NCI-H226 (cell line): Measurements from ENCODE around the gene METTL26.
A peak's percentile ranks its signal among the peaks of the same experiment; 100 is the strongest.

ENCODE experiments used
- DNase-seq: peaks from one replicate; pipeline ENCODE4 v3.0.0-alpha.2; 2015

METTL26 gene

DNA sequence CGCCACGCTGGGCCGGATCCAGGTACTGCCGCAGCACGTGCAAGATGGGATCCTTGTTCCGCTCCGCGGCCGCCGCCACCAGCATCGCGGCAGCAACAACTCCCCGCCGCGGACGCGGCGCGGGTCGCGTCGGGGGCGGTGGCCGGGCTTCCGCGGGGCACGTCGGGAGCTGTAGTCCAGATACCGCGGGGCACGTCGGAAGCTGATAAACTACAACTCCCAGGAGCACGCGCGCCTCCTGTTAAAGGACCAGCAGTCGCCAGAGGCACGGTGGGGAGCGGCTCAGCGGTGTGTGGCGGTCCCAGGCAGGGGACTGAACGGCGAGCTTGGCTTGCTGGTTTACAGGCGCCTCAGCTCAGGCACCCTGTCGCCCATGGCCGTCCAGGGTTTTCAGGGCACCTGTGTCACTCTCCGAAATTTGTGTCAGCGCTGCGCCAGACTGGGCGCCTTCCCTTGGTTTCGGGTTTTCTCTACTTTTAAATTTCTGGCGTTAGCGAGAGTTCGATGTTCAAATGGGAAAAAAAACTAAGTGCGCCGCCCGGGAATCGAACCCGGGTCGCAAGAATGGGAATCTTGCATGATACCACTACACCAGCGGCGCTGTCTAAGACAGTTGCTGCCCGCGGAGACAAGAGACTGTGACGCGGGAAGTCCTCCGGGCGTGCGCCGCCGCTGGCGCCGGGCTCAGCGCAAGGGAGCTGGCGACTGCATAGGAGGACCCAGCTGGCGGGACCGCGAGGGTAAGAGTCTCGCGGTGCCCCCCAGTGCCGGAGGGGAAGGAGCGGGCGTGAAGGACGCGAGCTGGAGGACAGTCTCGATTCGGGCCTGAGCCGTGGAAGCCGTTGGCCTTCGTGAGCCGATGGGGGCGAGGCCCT, at the start of gene METTL26:
TSS of gene METTL26 (minus strand) at position 100 of the 875 bp plus-strand sequence. CDS start at position 85, 15 bp downstream.
- DNase-seq, result peak; percentile 82

DNA sequence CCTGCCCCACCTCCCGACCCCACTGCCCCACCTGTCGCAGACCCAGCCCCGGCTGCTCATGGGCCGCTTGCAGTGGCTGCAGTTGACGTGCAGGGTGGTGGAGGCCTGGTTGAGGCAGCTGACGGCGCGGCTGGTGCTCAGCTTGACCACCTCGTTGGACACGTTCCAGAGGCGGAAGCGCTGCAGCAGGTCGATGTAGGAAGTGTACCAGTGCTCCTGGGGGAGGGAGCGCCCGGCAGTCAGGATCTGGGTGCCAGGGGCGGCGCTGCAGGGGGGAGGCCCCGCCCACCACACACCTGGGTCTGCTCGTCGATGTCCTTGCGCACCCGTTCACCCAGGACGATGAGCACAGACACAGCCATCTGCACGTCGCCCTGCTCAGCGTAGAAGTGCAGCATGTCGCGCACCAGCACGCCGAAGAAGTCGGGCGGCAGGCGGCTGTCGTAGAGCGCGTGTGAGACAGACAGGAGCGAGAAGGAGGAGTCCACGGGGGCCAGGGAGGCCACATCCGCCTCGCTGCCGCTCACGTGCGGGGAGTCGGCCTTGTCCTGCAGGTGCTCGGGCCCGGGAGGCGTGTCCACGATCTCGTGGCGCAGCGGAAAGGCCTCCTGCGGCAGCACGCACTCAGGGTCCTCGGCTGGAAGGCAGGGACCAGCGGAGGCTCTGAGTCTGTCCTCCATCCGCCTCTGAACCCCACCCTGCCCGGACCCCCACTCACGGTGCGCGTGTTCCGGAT, 49.0 kb upstream of the METTL26 start:
- DNase-seq, result no peak

DNA sequence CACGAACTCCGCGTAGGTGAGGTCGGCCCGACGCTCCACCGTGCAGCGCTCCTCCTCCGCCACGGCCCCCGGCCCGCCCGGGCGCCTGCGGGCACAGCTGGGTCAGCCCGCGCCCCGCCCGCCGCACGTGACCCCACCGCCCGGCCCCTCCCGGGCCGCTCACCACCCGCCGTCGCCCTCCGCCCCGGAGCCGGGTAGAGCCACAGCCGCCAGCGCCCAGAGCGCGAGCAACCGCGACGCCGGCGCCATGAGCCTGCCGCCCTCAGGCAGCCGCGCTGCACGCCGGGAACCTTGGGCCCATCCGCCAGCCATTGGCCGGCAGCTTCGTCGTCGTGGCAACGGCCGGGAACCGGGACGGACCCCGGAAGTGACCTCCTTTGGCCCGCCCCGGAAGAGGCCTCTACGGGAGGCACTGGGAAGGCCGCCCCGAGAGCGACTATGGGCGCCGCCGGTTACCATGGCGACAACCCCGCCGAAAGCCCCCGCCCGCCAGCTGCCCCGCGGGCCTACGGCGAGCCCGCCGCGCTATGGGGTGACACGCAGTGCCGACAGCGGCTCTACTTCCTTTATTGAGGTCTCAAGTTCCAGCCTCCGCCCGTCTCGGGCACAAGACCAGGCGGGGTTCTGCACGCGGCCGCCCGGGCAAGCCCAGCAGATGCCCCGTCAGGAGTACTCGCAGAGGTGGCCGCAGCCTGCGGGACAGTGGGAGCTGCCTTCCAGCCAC, 48.1 kb upstream of the METTL26 start, which contains the start of gene JMJD8:
TSS of gene JMJD8 (minus strand) at position 264 of the 724 bp plus-strand sequence. CDS start at position 249, 15 bp downstream.
- peak; percentile 96 for DNase-seq

DNA sequence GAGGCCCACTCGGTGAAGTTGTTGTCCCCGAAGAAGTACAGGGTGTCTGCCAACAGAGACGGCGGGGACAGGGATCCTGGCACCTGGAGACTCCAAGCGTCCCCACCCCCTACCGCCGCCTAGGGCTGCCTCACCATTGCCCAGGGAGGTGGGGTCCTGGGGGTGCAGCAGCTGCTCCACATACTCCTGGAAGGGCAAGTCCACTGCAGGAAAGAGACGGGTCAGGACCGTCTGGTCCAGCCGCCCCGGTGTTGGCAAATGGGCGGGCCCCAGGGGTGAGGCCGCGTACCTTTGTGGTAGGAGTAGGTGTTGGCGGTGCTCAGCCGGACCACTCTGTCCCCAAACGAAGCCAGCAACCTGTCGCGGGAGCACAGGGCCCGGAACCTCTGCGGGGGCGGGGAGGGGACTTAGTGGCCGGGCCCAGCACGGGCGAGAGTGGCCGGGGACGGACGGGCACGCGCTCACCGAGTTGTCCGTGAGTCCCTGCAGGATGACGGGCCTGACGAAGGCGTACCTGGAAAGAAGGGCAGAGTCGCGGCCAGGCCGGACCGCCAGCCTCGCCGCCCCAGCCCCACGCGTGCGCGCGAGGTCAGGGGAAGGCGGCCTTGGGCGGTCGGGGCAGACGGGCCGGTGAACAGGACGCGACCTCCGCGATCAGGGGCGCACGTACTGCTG, 47.4 kb upstream of the METTL26 start:
- no peak for DNase-seq

DNA sequence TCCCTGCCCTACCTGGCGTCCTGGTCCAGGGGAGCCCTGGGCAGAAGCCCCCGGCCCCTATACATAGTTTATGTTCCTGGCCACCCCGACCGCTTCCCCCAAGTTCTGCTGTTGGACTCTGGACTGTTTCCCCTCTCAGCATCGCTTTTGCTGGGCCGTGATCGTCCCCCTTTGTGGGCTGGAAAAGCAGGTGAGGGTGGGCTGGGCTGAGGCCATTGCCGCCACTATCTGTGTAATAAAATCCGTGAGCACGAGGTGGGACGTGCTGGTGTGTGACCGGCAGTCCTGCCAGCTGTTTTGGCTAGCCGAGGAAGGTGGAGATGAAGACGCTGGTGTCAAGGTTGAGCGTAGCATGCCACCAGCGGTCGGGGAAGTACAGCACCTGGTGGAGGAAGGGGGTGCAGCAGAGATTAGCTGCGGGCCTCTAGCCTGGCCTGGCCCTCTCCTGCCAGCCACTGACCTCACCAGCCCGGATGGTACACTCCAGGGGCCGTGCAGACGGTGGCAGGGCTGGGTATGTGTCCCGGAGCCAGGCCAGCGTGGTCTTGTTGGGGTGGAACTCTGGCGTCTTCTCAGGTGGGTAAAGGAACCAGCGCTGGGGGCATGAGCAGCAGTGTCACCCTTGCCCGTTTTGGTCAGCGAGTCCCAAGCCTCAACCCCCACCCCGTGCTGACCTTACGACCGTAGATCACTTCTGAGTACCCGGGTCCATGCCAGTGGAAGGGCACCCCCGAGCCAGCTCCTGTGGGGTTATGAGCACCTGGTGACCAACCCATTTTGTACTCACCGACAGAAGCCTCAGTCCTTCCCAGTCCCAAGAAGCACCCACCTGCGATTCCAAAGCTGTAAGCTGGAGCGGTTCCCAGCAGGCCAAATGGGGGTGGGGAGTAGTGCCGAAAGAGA, 46.6 kb upstream of the METTL26 start:
- no peak for DNase-seq

DNA sequence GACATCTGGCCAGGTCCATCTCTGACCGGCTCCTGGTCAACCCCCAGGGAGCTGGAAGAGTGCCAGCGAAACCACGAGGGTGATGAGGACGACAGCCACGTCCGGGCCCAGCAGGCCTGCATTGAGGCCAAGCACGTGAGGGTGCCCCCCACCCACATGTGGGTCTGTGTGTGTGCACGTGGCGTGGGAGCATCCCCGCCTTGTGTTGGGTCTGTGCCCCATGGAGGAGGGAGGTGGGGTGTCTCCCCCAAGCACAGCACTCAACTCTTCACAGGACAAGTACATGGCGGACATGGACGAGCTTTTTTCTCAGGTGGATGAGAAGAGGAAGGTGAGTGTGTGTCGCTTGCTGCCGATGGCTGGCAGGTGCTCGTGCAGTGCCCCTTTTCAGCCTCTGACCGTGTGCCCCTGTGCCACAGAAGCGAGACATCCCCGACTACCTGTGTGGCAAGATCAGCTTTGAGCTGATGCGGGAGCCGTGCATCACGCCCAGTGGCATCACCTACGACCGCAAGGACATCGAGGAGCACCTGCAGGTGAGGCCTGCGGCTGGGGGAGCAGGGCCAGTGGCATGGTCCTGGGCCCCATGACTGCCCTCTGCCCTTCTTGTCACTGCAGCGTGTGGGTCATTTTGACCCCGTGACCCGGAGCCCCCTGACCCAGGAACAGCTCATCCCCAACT, 45.8 kb upstream of the METTL26 start:
- peak; percentile 40 for DNase-seq

DNA sequence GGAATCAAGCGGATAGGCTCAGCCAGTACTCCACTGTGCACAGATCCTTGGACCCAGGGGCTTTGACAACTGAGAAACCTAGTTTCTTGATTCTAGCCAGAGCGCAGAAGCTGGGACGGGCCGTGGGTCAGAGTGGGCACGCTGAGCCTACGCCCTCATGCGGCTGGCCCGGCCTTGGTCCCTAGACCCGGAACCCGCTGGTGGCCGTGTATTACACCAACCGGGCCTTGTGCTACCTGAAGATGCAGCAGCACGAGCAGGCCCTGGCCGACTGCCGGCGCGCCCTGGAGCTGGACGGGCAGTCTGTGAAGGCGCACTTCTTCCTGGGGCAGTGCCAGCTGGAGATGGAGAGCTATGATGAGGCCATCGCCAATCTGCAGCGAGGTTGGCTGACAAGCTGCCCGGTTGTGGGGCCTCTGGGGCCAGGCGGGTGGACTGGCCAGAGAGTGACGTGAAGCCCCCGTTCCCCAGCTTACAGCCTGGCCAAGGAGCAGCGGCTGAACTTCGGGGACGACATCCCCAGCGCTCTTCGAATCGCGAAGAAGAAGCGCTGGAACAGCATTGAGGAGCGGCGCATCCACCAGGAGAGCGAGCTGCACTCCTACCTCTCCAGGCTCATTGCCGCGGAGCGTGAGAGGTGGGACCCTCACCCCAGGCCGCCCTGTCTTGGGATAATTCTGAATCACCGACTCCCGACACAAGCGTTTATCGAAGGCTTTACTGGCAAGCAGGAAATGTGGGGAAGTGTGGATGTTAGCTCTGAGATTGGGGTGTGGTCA, 45.1 kb upstream of the METTL26 start:
- no peak for DNase-seq

DNA sequence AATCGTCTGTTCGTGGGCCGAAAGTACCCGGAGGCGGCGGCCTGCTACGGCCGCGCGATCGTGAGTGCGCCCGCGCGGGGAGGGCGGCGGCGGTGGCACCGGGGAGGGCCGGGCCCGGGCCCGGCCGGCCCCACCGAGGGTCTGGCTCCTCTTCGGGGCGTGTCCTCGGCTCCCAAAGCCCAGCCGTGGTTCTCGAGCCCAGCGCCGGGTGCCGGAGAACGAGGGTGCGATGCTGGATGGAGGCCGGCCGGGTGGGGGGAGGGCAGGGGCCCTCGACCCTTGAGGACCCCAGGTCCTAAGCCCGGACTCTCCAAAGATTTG, 44.5 kb upstream of the METTL26 start:
- DNase-seq, result no peak

DNA sequence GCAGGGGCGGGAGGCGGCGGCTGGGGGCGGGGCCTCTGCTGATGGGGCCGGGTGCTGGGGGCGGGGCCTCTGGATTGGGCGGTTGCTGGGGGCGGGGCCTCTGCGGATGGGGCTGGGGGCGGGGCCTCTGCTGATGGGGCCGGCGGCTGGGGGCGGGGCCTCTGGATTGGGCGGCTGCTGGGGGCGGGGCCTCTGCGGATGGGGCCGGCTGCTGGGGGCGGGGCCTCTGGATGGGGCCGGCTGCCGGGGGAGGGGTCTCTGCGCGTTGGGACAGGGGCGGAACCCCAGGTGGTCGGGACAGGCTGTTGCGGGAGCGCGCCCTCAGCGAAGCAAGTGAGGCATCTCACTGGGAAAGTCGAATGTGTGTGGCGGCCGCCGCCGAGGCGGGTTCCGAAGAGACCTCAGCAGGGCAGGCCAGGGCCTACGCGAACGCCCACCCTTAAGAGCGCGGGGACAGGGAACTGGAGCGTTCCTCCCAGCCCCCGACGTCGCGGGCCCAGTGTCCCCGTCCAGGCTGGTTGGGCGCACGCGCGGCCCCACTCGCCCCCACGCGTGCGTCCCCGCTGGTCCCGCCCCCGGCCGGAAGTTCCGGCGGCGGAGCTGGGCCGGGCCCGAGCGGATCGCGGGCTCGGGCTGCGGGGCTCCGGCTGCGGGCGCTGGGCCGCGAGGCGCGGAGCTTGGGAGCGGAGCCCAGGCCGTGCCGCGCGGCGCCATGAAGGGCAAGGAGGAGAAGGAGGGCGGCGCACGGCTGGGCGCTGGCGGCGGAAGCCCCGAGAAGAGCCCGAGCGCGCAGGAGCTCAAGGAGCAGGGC, 43.9 kb upstream of the METTL26 start, which contains the start of gene STUB1:
TSS of gene STUB1 (plus strand) at position 597 of the 811 bp plus-strand sequence. CDS start at position 713, 116 bp downstream.
- DNase-seq, result peak; percentile 80

DNA sequence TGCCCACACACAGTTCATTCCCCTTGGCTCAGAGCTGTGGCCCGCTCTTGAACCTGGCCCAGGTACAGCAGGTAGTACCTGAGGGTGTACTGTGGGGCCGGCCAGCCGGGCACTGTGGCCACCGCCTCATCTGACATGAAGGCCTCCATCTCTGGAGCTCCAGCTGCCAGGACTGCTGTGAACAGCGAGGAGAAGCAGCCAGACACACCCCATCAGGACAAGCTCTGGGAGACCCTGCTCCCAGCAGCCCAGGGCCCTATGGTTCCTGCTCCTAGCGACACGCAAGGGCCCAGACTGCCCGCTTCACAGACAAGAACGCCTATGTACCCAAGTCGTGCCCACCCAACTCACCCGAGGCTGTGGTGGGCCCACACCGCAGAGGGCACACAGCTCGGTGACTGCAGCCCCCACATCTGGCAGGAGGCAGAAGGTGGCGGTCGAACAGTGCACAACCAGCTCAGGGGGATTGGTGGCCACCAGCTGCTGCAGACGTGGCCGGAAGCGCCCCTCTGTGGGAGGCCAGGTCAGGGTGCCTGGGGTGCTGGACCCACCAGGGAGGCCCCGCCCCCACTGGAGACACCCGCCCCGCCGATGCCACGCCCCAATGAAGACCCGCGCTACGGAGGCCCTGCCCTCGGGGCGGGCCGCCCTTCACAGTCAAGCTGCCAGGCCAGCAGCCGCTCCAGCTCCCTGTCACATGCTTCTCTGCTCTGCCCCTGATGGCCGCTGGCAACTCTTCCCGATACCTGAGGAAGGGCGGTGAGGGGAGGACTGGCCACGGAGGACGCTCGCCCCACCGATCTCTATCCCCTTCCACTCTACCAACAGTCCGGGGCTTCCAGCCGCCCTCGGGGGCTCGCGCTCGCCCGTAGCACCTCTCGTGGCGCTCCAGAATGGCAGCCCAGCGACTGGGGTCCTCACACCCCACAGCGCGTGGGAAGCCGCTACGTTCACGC, 43.0 kb upstream of the METTL26 start:
- DNase-seq, result peak; percentile 69

DNA sequence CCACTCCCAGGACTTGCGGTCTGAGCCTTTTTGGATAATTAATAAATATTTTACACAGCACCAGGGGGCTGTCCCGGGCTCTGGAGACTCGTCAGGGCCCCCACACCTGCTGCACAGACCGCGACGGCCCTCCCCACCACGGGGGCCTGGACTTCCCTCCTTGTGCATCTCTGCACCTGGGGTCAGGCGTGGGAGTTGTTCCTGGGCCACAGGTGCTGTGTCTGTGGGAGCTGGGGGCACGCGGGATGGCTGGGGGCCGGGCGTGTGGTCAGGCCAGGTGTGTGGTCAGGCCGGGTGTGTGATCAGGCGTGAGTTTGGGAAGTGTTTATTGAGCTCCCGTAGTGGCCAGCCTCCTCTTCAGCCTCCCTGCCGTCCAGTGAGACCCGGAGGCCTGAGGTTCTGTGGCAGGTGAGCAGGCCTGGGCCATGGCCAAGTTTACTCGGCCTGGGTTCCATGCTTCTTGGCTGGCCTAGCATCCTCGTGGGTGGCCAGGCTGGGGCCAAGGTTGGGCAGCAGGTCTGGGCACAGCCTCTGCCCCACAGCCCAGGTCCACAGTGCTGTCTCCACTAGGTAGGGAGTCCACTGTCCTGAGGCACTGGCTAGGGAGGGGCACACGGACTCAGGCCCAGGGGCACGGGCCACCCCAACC, 42.2 kb upstream of the METTL26 start:
- DNase-seq, result no peak

DNA sequence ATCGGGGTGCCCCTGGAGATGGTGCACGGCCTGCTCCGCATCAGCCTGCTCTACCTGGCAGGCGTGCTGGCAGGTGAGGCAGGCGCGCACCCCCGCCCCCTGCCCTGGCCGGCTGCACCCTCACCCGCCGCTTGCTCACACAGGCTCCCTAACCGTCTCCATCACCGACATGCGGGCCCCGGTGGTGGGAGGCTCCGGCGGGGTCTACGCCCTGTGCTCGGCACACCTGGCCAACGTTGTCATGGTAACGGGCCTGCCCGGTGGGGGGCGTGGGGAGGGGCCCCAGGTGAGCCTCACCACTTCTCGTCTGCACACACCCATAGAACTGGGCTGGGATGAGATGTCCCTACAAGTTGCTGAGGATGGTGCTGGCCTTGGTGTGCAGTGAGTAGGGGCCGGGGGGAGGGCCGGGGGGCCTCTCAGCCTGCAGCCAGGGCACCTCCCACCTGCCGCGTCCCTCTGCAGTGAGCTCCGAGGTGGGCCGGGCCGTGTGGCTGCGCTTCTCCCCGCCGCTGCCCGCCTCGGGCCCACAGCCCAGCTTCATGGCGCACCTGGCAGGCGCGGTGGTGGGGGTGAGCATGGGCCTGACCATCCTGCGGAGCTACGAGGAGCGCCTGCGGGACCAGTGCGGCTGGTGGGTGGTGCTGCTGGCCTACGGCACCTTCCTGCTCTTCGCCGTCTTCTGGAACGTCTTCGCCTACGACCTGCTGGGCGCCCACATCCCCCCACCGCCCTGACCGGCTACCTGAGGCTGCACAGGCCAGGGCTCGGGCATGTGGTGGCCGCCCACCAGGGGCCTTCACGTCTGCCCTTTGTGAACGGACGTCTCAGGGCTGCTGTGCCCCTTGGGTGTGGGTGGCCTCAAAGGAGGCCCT, 41.4 kb upstream of the METTL26 start:
- no peak for DNase-seq

DNA sequence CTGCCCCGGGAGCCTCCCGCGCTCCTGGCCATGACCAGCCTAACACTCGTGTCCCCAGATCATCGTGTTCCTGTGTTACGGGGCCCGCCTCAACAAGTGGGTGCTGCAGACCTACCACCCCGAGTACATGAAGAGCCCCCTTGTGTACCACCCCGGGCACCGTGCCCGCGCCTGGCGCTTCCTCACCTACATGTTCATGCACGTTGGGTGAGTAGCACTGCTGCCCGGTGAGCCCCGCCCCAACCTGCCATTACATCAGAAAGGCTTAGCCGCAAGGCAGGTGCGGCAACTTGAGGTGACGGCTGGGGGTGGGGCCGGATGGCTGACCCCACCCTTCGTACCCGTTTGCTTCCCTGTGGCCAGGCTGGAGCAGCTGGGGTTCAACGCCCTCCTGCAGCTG, 40.8 kb upstream of the METTL26 start:
- DNase-seq, result no peak

DNA sequence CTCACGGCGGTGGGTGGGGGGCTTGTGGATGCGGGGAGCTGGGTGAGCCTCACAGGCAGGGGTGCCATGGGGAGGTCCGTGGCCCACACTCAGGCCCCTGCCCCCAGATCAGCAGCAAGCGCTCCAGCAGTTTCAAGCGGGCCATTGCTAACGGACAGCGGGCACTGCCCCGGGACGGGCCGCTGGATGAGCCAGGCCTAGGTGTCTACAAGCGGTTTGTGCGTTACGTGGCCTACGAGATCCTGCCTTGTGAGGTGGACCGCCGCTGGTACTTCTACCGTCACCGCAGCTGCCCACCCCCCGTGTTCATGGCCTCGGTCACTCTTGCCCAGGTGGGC, 40.4 kb upstream of the METTL26 start:
- DNase-seq, result no peak

DNA sequence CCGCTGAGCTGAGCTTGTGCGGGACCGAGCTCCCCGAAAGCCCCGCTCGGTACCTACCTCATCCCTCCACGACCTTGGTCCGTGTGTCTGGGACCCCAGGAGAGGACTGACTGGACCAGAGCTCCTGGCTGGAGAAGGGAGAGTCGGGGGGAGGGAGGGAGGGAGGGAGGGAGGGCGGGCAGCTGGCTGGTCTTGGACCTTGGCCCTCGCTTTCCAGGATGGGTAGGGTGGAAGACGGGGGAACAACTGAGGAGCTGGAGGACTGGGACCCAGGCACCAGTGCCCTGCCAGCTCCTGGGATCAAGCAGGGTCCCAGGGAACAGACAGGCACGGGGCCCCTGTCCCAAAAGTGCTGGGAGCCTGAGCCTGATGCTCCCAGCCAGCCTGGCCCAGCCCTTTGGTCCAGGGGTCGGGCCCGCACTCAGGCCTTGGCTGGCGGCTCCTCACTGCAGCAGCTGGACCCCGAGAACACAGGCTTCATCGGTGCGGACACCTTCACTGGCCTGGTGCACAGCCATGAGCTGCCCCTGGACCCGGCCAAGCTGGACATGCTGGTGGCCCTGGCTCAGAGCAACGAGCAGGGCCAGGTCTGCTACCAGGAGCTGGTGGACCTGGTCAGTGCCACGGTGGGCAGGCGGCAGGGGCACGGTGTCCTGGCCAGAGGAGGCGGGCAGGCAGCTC, 39.9 kb upstream of the METTL26 start:
- DNase-seq, result no peak
